Sigmoid colon (tissue), 7 donors: ENCODE results near the gene ZNF346. TPM values are rescaled to one million over a fixed set of nuclear protein-coding genes. Genes with fewer than 3 reads are reported as not detected.
"Not testable (repeated sequence)": the region's sequence is repeated elsewhere in the genome, so short reads cannot be mapped to it uniquely, and the experiment has no call there.

Source experiments
- DNase-seq: peaks from one replicate; pipeline ENCODE4 v3.0.0-alpha.2; 2019
- H3K27ac ChIP-seq, 4 donors: fragments of 200-600 bp; sonication (generic); one replicate each; pipeline ENCODE4 v1.5.1; 2016 to 2019; ENCODE audit warnings: mild to moderate bottlenecking in 1 of 4
- H3K27me3 ChIP-seq, 3 donors: fragments of 200-600 bp; sonication (generic); one replicate each; pipeline ENCODE4 v1.5.1; 2019; ENCODE audit warnings: mild to moderate bottlenecking in 1 of 3
- H3K36me3 ChIP-seq, 4 donors: fragments of 200-600 bp; sonication (generic); one replicate each; pipeline ENCODE4 v1.5.1; 2016 to 2019
- H3K4me1 ChIP-seq, 4 donors: fragments of 200-600 bp; sonication (generic); one replicate each; pipeline ENCODE4 v1.5.1; 2017 to 2019
- H3K4me3 ChIP-seq, 4 donors: fragments of 200-600 bp; sonication (generic); one replicate each; pipeline ENCODE4 v1.5.1; 2017 to 2019; ENCODE audit warnings: mild to moderate bottlenecking in 2 of 4, moderate library complexity in 1 of 4
- H3K9me3 ChIP-seq, 4 donors: fragments of 200-600 bp in 3 of 4; sonication (generic) in 3 of 4; one replicate each; pipeline versions ENCODE4 v1.5.1 to v1.6.1; 2013 to 2019
- EP300 ChIP-seq, 4 donors: sonication (generic); formaldehyde crosslinking; IDR thresholded peaks; one replicate each; pipeline ENCODE4 v1.6.1; 2017; ENCODE audit warnings: antibody characterized with exemption in 4 of 4
- POLR2A ChIP-seq, 2 donors: fragments of 450-650 bp; IDR thresholded peaks; one replicate each; pipeline ENCODE4 v1.6.1; 2016; ENCODE audit warnings: antibody characterized with exemption in 2 of 2, mild to moderate bottlenecking in 2 of 2, moderate library complexity in 2 of 2
- POLR2AphosphoS5 ChIP-seq, 4 donors: sonication (generic); formaldehyde crosslinking; IDR thresholded peaks; one replicate each; pipeline ENCODE4 v1.6.1; 2017; ENCODE audit warnings: antibody characterized with exemption in 4 of 4
- WGBS, 2 donors: extraction: QIAGEN DNeasy Blood & Tissue Kit; methylation state at CpG; one replicate each; pipeline ENCODE4 v1.1.7; 2013; 5-methylcytosine and 5-hydroxymethylcytosine counted together
- intact Hi-C: fragments of 100-400 bp; cut with DNase I; formaldehyde crosslinking; loops from one replicate; pipeline ENCODE4 v1.15.1; 2023
- polyA plus RNA-seq, 3 donors: library from polyadenylated mRNA; stranded (reverse); fragments of 200-250 nt; gene quantifications; one replicate each; pipeline ENCODE4 v1.2.3, GENCODE V29; 2013
- total RNA-seq, 4 donors: library from RNA; depleted of rRNA; stranded (reverse); fragments of >200 nt; gene quantifications; one replicate each; pipeline ENCODE4 v1.1.0, GENCODE V29; 2016
- TF ChIP-seq, protein P1 (sequence below), 4 experiments: fragments of 450-650 bp in 3 of 4; fragments of 200-600 bp in 1 of 4; IDR thresholded peaks; one replicate each; pipeline ENCODE4 v1.5.1; 2016 to 2019; ENCODE audit warnings: antibody characterized with exemption in 4 of 4, mild to moderate bottlenecking in 3 of 4, moderate library complexity in 2 of 4
- donor health status: healthy with polysubstance abuse.
- donor health status: Bipolar disorder and iron deficiency.
- donor health status: healthy.

The ZNF346 gene
- total and polyA plus RNA-seq, 7 donors, result 3.0 to 21.9 (median 12.5) TPM

DNA sequence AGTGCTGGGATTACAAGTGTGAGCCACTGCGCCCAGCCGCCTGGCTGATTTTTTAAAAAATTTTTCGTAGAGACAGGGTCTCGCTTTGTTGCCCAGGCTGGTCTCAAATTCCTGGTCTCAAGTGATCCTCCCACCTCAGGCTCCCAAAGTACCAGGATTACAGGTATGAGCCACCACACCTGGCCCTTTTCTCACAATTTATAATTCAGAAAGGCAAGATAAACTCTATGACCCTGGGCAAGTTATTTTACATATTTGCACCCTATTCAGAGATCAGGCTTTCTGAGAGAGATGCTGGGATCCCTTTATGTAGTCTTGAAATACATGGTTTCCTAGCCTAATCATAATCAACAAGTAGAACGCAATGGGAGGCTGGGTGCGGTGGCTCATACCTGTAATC is 20.6 kb downstream of the ZNF346 start:
- no peak overlapping the region for H3K27ac ChIP-seq
- no peaks in the 10 kb centered on the region for H3K9me3 ChIP-seq
- TF ChIP-seq POLR2AphosphoS5 (IDR thresholded peaks at IDR 0.05) (no peak), EP300 (IDR thresholded peaks at IDR 0.05) (no peak), POLR2A (IDR thresholded peaks at IDR 0.05) (no peak)
- TF ChIP-seq, protein P1, sequence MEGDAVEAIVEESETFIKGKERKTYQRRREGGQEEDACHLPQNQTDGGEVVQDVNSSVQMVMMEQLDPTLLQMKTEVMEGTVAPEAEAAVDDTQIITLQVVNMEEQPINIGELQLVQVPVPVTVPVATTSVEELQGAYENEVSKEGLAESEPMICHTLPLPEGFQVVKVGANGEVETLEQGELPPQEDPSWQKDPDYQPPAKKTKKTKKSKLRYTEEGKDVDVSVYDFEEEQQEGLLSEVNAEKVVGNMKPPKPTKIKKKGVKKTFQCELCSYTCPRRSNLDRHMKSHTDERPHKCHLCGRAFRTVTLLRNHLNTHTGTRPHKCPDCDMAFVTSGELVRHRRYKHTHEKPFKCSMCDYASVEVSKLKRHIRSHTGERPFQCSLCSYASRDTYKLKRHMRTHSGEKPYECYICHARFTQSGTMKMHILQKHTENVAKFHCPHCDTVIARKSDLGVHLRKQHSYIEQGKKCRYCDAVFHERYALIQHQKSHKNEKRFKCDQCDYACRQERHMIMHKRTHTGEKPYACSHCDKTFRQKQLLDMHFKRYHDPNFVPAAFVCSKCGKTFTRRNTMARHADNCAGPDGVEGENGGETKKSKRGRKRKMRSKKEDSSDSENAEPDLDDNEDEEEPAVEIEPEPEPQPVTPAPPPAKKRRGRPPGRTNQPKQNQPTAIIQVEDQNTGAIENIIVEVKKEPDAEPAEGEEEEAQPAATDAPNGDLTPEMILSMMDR (IDR thresholded peaks at IDR 0.05), result no peak
- DNase-seq, result no peak
- 99% methylated on average over 6 of the region's 6 CpGs for WGBS, 2 donors
- intact Hi-C loops, result no loop called here
- peaks cover 0 to 58% (median 30%) of the 10 kb centered on the region in 4 donors for H3K36me3 ChIP-seq
- H3K4me3 ChIP-seq, result no peak overlapping the region
- H3K4me1 ChIP-seq, result peaks cover 0 to 15% (median 11%) of the 10 kb centered on the region in 4 donors
- no peaks in the 10 kb centered on the region for H3K27me3 ChIP-seq

GRCh38 chr5:177043958-177044357 is 21.5 kb downstream of the ZNF346 start:
- Histone ChIP-seq H3K27ac (no peak overlapping the region), H3K4me3 (no peak overlapping the region), H3K36me3 (peaks cover 0 to 66% (median 30%) of the 10 kb centered on the region in 4 donors), H3K4me1 (peaks cover 0 to 15% (median 11%) of the 10 kb centered on the region in 4 donors), H3K27me3 (no peaks in the 10 kb centered on the region), H3K9me3 (no peaks in the 10 kb centered on the region)
- TF ChIP-seq, protein P1 (IDR thresholded peaks at IDR 0.05), result no peak
- TF ChIP-seq EP300 (IDR thresholded peaks at IDR 0.05), result no peak
- intact Hi-C loops, result no loop called here
- no peak for DNase-seq
- 75 to 93% methylated on average over 1 of the region's 1 CpG for WGBS, 2 donors

DNA sequence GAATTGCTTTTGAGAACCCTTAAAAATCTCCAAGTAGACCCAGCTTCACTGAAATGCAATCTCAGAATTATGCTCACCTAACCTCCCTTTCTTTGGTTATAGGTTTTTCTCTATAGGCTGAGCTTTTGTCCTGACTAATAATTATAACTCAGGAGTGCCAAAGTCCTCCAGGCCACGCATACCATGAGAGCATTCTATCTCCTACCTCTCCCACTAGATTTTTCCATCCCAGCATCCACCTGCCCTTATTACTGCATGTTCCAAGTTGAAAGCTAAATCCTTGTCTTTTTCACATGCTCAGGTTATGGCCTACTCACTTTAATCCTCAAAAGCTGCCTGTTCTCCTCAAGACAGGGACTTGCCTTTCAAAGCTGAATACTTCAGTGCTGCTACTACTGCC is 22.1 kb downstream of the ZNF346 start:
- peaks cover 0 to 15% (median 11%) of the 10 kb centered on the region in 4 donors for H3K4me1 ChIP-seq
- WGBS, 2 donors, result 84 to 87% methylated on average over 1 of the region's 1 CpG
- no peak for DNase-seq
- TF ChIP-seq, protein P1 (IDR thresholded peaks at IDR 0.05), result no peak
- TF ChIP-seq EP300 (IDR thresholded peaks at IDR 0.05), result no peak
- no peak for TF ChIP-seq POLR2AphosphoS5 (IDR thresholded peaks at IDR 0.05)
- no peak for TF ChIP-seq POLR2A (IDR thresholded peaks at IDR 0.05)
- no peaks in the 10 kb centered on the region for H3K27me3 ChIP-seq
- peaks cover 0 to 73% (median 33%) of the 10 kb centered on the region in 4 donors for H3K36me3 ChIP-seq
- intact Hi-C loops, result no loop called here
- H3K4me3 ChIP-seq, result no peak overlapping the region
- H3K27ac ChIP-seq, result no peak overlapping the region
- no peaks in the 10 kb centered on the region for H3K9me3 ChIP-seq

- Histone ChIP-seq H3K36me3 (peaks cover 3 to 83% (median 34%) of the 10 kb centered on the region in 4 donors), H3K27ac (no peak overlapping the region), H3K4me3 (no peak overlapping the region), H3K27me3 (no peaks in the 10 kb centered on the region), H3K9me3 (no peaks in the 10 kb centered on the region), H3K4me1 (peaks cover 0 to 9% (median 8%) of the 10 kb centered on the region in 4 donors)
- TF ChIP-seq, protein P1 (IDR thresholded peaks at IDR 0.05), result no peak
- TF ChIP-seq POLR2A (IDR thresholded peaks at IDR 0.05) (no peak), EP300 (IDR thresholded peaks at IDR 0.05) (no peak), POLR2AphosphoS5 (IDR thresholded peaks at IDR 0.05) (no peak)
- intact Hi-C loops, result no loop called here
- WGBS, 2 donors, result 53 to 83% methylated on average over 4 of the region's 4 CpGs
- no peak for DNase-seq
Observed at GRCh38 chr5:177045631-177046030, 23.1 kb downstream of the ZNF346 start.

DNA sequence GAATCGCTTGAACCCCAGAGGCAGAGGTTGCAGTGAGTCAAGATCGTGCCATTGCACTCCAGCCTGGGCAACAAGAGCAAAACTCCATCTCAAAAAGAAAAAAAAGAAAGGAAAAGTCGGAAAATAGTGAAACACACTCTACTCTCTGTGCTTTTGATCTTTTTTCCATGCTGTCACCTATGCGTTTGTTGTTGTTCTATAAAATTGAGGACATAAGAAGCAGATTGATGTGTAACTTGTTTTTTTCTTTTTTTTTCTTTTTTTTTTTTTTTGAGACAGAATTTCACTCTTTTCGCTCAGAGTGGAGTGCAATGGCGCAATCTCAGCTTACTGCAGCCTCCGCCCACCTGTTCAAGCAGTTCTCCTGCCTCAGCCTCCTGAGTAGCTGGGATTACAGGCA is 26.0 kb downstream of the ZNF346 start:
- H3K9me3 ChIP-seq, DNase-seq, H3K27ac ChIP-seq, H3K27me3 ChIP-seq, intact Hi-C loops, H3K4me1 ChIP-seq, H3K4me3 ChIP-seq: not testable (repeated sequence)
- WGBS, 2 donors, result 95 to 97% methylated on average over 7 of the region's 7 CpGs
- peaks cover 10 to 89% (median 26%) of the 10 kb centered on the region in 4 donors for H3K36me3 ChIP-seq
